ENCODE results near the gene F13A1. TPM values are rescaled to one million over a fixed set of nuclear protein-coding genes. Genes with fewer than 3 reads are reported as not detected.
A peak's percentile ranks its signal among the peaks of the same experiment; 100 is the strongest.

The F13A1 gene
- total and polyA plus RNA-seq, 2 donors = 22.5 to 24.3 TPM

- no peaks in the 10 kb centered on the region for H3K27me3 ChIP-seq (ENCODE audit: control insufficient read depth in 2 of 2, insufficient read depth in 1 of 2, low read length in 1 of 2)
- H3K9me3 ChIP-seq (ENCODE audit: control insufficient read depth in 2 of 2, insufficient read depth in 1 of 2, low read length in 1 of 2) = no peaks in the 10 kb centered on the region
- H3K36me3 ChIP-seq (ENCODE audit: control insufficient read depth in 2 of 2, insufficient read depth in 2 of 2, low read length in 1 of 2) = no peaks in the 10 kb centered on the region
- no peaks in the 10 kb centered on the region for H3K4me1 ChIP-seq (ENCODE audit: control insufficient read depth in 2 of 2, insufficient read depth in 2 of 2, low read length in 2 of 2)
- H3K27ac ChIP-seq (ENCODE audit: low read depth in 1 of 2, low read length in 1 of 2) = no peak overlapping the region
- WGBS = 74% methylated on average over 7 of the region's 7 CpGs
- no peak overlapping the region for H3K4me3 ChIP-seq (ENCODE audit: low read length in 2 of 2)
- no peak for DNase-seq (ENCODE audit: low read depth in 6 of 9, low spot score in 9 of 9)
Observed at GRCh38 chr6:6270948-6271535, 49.4 kb downstream of the F13A1 start.

- Histone ChIP-seq H3K4me1 (ENCODE audit: control insufficient read depth in 2 of 2, insufficient read depth in 2 of 2, low read length in 2 of 2) (no peaks in the 10 kb centered on the region), H3K36me3 (ENCODE audit: control insufficient read depth in 2 of 2, insufficient read depth in 2 of 2, low read length in 1 of 2) (no peaks in the 10 kb centered on the region), H3K27me3 (ENCODE audit: control insufficient read depth in 2 of 2, insufficient read depth in 1 of 2, low read length in 1 of 2) (no peaks in the 10 kb centered on the region), H3K4me3 (ENCODE audit: low read length in 2 of 2) (no peak overlapping the region), H3K27ac (ENCODE audit: low read depth in 1 of 2, low read length in 1 of 2) (no peak overlapping the region), H3K9me3 (ENCODE audit: control insufficient read depth in 2 of 2, insufficient read depth in 1 of 2, low read length in 1 of 2) (no peaks in the 10 kb centered on the region)
- 91% methylated on average over 6 of the region's 6 CpGs for WGBS
- DNase-seq (ENCODE audit: low read depth in 6 of 9, low spot score in 9 of 9) = peak in 1 of 9 donors; percentile 8
Observed at GRCh38 chr6:6260196-6260722, 60.2 kb downstream of the F13A1 start.

GRCh38 chr6:6256886-6257285 is 63.6 kb downstream of the F13A1 start:
- H3K9me3 ChIP-seq (ENCODE audit: control insufficient read depth in 2 of 2, insufficient read depth in 1 of 2, low read length in 1 of 2) = no peaks in the 10 kb centered on the region
- H3K36me3 ChIP-seq (ENCODE audit: control insufficient read depth in 2 of 2, insufficient read depth in 2 of 2, low read length in 1 of 2) = no peaks in the 10 kb centered on the region
- H3K4me1 ChIP-seq (ENCODE audit: control insufficient read depth in 2 of 2, insufficient read depth in 2 of 2, low read length in 2 of 2) = no peaks in the 10 kb centered on the region
- no peak overlapping the region for H3K27ac ChIP-seq (ENCODE audit: low read depth in 1 of 2, low read length in 1 of 2)
- H3K27me3 ChIP-seq (ENCODE audit: control insufficient read depth in 2 of 2, insufficient read depth in 1 of 2, low read length in 1 of 2) = peaks cover 0 to 2% of the 10 kb centered on the region in 2 donors
- no peak for DNase-seq (ENCODE audit: low read depth in 6 of 9, low spot score in 9 of 9)
- no peak overlapping the region for H3K4me3 ChIP-seq (ENCODE audit: low read length in 2 of 2)
- WGBS = 74% methylated on average over 2 of the region's 2 CpGs

GRCh38 chr6:6256259-6256658 is 64.2 kb downstream of the F13A1 start:
- H3K36me3 ChIP-seq (ENCODE audit: control insufficient read depth in 2 of 2, insufficient read depth in 2 of 2, low read length in 1 of 2) = no peaks in the 10 kb centered on the region
- no peak overlapping the region for H3K4me3 ChIP-seq (ENCODE audit: low read length in 2 of 2)
- no peaks in the 10 kb centered on the region for H3K9me3 ChIP-seq (ENCODE audit: control insufficient read depth in 2 of 2, insufficient read depth in 1 of 2, low read length in 1 of 2)
- H3K27ac ChIP-seq (ENCODE audit: low read depth in 1 of 2, low read length in 1 of 2) = no peak overlapping the region
- no peaks in the 10 kb centered on the region for H3K4me1 ChIP-seq (ENCODE audit: control insufficient read depth in 2 of 2, insufficient read depth in 2 of 2, low read length in 2 of 2)
- peaks cover 0 to 2% of the 10 kb centered on the region in 2 donors for H3K27me3 ChIP-seq (ENCODE audit: control insufficient read depth in 2 of 2, insufficient read depth in 1 of 2, low read length in 1 of 2)
- WGBS = 83% methylated on average over 4 of the region's 4 CpGs
- DNase-seq (ENCODE audit: low read depth in 6 of 9, low spot score in 9 of 9) = no peak

GRCh38 chr6:6251555-6252280 is 68.7 kb downstream of the F13A1 start:
- H3K36me3 ChIP-seq (ENCODE audit: control insufficient read depth in 2 of 2, insufficient read depth in 2 of 2, low read length in 1 of 2) = no peaks in the 10 kb centered on the region
- no peaks in the 10 kb centered on the region for H3K9me3 ChIP-seq (ENCODE audit: control insufficient read depth in 2 of 2, insufficient read depth in 1 of 2, low read length in 1 of 2)
- H3K4me3 ChIP-seq (ENCODE audit: low read length in 2 of 2) = no peak overlapping the region
- peaks cover 0 to 2% of the 10 kb centered on the region in 2 donors for H3K27me3 ChIP-seq (ENCODE audit: control insufficient read depth in 2 of 2, insufficient read depth in 1 of 2, low read length in 1 of 2)
- H3K4me1 ChIP-seq (ENCODE audit: control insufficient read depth in 2 of 2, insufficient read depth in 2 of 2, low read length in 2 of 2) = no peaks in the 10 kb centered on the region
- no peak for DNase-seq (ENCODE audit: low read depth in 6 of 9, low spot score in 9 of 9)
- H3K27ac ChIP-seq (ENCODE audit: low read depth in 1 of 2, low read length in 1 of 2) = no peak overlapping the region
- 87% methylated on average over 13 of the region's 13 CpGs for WGBS

- no peaks in the 10 kb centered on the region for H3K4me1 ChIP-seq (ENCODE audit: control insufficient read depth in 2 of 2, insufficient read depth in 2 of 2, low read length in 2 of 2)
- no peak for DNase-seq (ENCODE audit: low read depth in 6 of 9, low spot score in 9 of 9)
- H3K9me3 ChIP-seq (ENCODE audit: control insufficient read depth in 2 of 2, insufficient read depth in 1 of 2, low read length in 1 of 2) = no peaks in the 10 kb centered on the region
- H3K4me3 ChIP-seq (ENCODE audit: low read length in 2 of 2) = no peak overlapping the region
- WGBS = 81% methylated on average over 2 of the region's 2 CpGs
- no peaks in the 10 kb centered on the region for H3K36me3 ChIP-seq (ENCODE audit: control insufficient read depth in 2 of 2, insufficient read depth in 2 of 2, low read length in 1 of 2)
- H3K27me3 ChIP-seq (ENCODE audit: control insufficient read depth in 2 of 2, insufficient read depth in 1 of 2, low read length in 1 of 2) = peaks cover 0 to 2% of the 10 kb centered on the region in 2 donors
- H3K27ac ChIP-seq (ENCODE audit: low read depth in 1 of 2, low read length in 1 of 2) = no peak overlapping the region
Observed at GRCh38 chr6:6248651-6249050, 71.8 kb downstream of the F13A1 start.

- Histone ChIP-seq H3K27me3 (ENCODE audit: control insufficient read depth in 2 of 2, insufficient read depth in 1 of 2, low read length in 1 of 2) (no peaks in the 10 kb centered on the region), H3K4me3 (ENCODE audit: low read length in 2 of 2) (no peak overlapping the region), H3K27ac (ENCODE audit: low read depth in 1 of 2, low read length in 1 of 2) (no peak overlapping the region), H3K36me3 (ENCODE audit: control insufficient read depth in 2 of 2, insufficient read depth in 2 of 2, low read length in 1 of 2) (no peaks in the 10 kb centered on the region), H3K9me3 (ENCODE audit: control insufficient read depth in 2 of 2, insufficient read depth in 1 of 2, low read length in 1 of 2) (no peaks in the 10 kb centered on the region), H3K4me1 (ENCODE audit: control insufficient read depth in 2 of 2, insufficient read depth in 2 of 2, low read length in 2 of 2) (no peaks in the 10 kb centered on the region)
- peak in 1 of 9 donors; percentile 10 for DNase-seq (ENCODE audit: low read depth in 6 of 9, low spot score in 9 of 9)
- WGBS = 27% methylated on average over 2 of the region's 2 CpGs
Observed at GRCh38 chr6:6246544-6246943, 73.9 kb downstream of the F13A1 start.

- no peaks in the 10 kb centered on the region for H3K36me3 ChIP-seq (ENCODE audit: control insufficient read depth in 2 of 2, insufficient read depth in 2 of 2, low read length in 1 of 2)
- 91% methylated on average over 5 of the region's 5 CpGs for WGBS
- DNase-seq (ENCODE audit: low read depth in 6 of 9, low spot score in 9 of 9) = no peak
- H3K4me3 ChIP-seq (ENCODE audit: low read length in 2 of 2) = no peak overlapping the region
- no peaks in the 10 kb centered on the region for H3K4me1 ChIP-seq (ENCODE audit: control insufficient read depth in 2 of 2, insufficient read depth in 2 of 2, low read length in 2 of 2)
- H3K9me3 ChIP-seq (ENCODE audit: control insufficient read depth in 2 of 2, insufficient read depth in 1 of 2, low read length in 1 of 2) = no peaks in the 10 kb centered on the region
- H3K27ac ChIP-seq (ENCODE audit: low read depth in 1 of 2, low read length in 1 of 2) = no peak overlapping the region
- H3K27me3 ChIP-seq (ENCODE audit: control insufficient read depth in 2 of 2, insufficient read depth in 1 of 2, low read length in 1 of 2) = no peaks in the 10 kb centered on the region
Observed at GRCh38 chr6:6244624-6245023, 75.8 kb downstream of the F13A1 start.

- Histone ChIP-seq H3K27me3 (ENCODE audit: control insufficient read depth in 2 of 2, insufficient read depth in 1 of 2, low read length in 1 of 2) (no peaks in the 10 kb centered on the region), H3K9me3 (ENCODE audit: control insufficient read depth in 2 of 2, insufficient read depth in 1 of 2, low read length in 1 of 2) (no peaks in the 10 kb centered on the region), H3K4me3 (ENCODE audit: low read length in 2 of 2) (no peak overlapping the region), H3K36me3 (ENCODE audit: control insufficient read depth in 2 of 2, insufficient read depth in 2 of 2, low read length in 1 of 2) (no peaks in the 10 kb centered on the region), H3K4me1 (ENCODE audit: control insufficient read depth in 2 of 2, insufficient read depth in 2 of 2, low read length in 2 of 2) (no peaks in the 10 kb centered on the region), H3K27ac (ENCODE audit: low read depth in 1 of 2, low read length in 1 of 2) (no peak overlapping the region)
- no peak for DNase-seq (ENCODE audit: low read depth in 6 of 9, low spot score in 9 of 9)
- 91% methylated on average over 7 of the region's 7 CpGs for WGBS
Observed at GRCh38 chr6:6243846-6244245, 76.6 kb downstream of the F13A1 start.
